Peyer's patch (tissue), 4 donors: ENCODE measurements around the gene SMURF2. TPM values are rescaled to one million over a fixed set of nuclear protein-coding genes. Genes with fewer than 3 reads are reported as not detected.

Experiments
- DNase-seq, 3 donors: peaks; one replicate each; pipeline ENCODE4 v3.0.0-alpha.2; 2017 to 2019
- H3K27ac ChIP-seq, 4 donors: fragments of 200-600 bp; sonication (generic); one replicate each; pipeline ENCODE4 v1.5.1; 2016 to 2019
- H3K27me3 ChIP-seq, 2 donors: fragments of 200-600 bp; sonication (generic); one replicate each; pipeline ENCODE4 v1.5.1; 2019
- H3K36me3 ChIP-seq, 3 donors: fragments of 200-600 bp; sonication (generic); one replicate each; pipeline ENCODE4 v1.5.1; 2016 to 2019
- H3K4me1 ChIP-seq, 4 donors: fragments of 200-600 bp; sonication (generic); one replicate each; pipeline ENCODE4 v1.5.1; 2016 to 2019
- H3K4me3 ChIP-seq, 4 donors: fragments of 200-600 bp; sonication (generic); 1 replicate in 3 of 4; 2 replicates in 1 of 4; pipeline ENCODE4 v1.5.1; 2016 to 2019; ENCODE audit warnings: mild to moderate bottlenecking in 1 of 4
- H3K9me3 ChIP-seq, 4 donors: fragments of 200-600 bp; sonication (generic); one replicate each; pipeline ENCODE4 v1.5.1; 2016 to 2019; ENCODE audit warnings: mild to moderate bottlenecking in 1 of 4
- POLR2A ChIP-seq, 2 donors: fragments of 450-650 bp; IDR thresholded peaks; one replicate each; pipeline ENCODE4 v1.5.1; 2017; ENCODE audit warnings: antibody characterized with exemption in 2 of 2, mild to moderate bottlenecking in 2 of 2, moderate library complexity in 2 of 2
- total RNA-seq, 4 donors: library from RNA; depleted of rRNA; stranded (reverse); fragments of >200 nt; gene quantifications; one replicate each; pipeline ENCODE4 v1.1.0, GENCODE V29; 2016
- TF ChIP-seq, protein P1 (sequence below), 6 experiments: fragments of 450-650 bp in 4 of 6; fragments of 200-600 bp in 2 of 6; sonication (generic) in 1 of 6; IDR thresholded peaks; one replicate each; pipeline ENCODE4 v1.5.1; 2017 to 2019; ENCODE audit warnings: antibody characterized with exemption in 6 of 6, mild to moderate bottlenecking in 3 of 6, moderate library complexity in 1 of 6

The SMURF2 gene
- total RNA-seq, 4 donors from 2014 or later, result 34.3 to 41.6 (median 37.5) TPM

DNA sequence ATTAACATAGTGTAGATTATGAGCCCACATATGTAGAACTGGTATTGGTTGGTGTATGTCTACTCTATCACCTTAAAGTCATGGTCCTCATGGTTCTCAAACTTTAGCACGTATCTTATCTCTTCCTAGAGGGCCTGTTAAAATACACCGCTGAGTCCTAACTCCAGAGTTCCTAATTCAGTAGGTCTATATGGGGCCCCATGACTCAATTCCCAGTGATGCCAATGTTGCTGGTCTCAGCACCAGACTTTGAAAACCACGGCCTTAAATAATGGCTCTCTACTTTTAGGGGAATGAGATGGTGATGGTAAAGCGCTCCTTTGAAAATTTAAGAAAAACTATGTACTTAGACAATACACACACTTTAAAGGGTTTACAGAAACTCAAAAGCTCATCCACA lies 36.6 kb downstream of the SMURF2 start:
- Histone ChIP-seq H3K9me3 (no peaks in the 10 kb centered on the region), H3K27ac (no peak overlapping the region), H3K36me3 (no peaks in the 10 kb centered on the region), H3K4me1 (no peaks in the 10 kb centered on the region), H3K4me3 (no peak overlapping the region), H3K27me3 (no peaks in the 10 kb centered on the region)
- DNase-seq, result no peak
- TF ChIP-seq, protein P1, sequence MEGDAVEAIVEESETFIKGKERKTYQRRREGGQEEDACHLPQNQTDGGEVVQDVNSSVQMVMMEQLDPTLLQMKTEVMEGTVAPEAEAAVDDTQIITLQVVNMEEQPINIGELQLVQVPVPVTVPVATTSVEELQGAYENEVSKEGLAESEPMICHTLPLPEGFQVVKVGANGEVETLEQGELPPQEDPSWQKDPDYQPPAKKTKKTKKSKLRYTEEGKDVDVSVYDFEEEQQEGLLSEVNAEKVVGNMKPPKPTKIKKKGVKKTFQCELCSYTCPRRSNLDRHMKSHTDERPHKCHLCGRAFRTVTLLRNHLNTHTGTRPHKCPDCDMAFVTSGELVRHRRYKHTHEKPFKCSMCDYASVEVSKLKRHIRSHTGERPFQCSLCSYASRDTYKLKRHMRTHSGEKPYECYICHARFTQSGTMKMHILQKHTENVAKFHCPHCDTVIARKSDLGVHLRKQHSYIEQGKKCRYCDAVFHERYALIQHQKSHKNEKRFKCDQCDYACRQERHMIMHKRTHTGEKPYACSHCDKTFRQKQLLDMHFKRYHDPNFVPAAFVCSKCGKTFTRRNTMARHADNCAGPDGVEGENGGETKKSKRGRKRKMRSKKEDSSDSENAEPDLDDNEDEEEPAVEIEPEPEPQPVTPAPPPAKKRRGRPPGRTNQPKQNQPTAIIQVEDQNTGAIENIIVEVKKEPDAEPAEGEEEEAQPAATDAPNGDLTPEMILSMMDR (IDR thresholded peaks at IDR 0.05), result no peak
- TF ChIP-seq POLR2A (IDR thresholded peaks at IDR 0.05), result no peak

DNA sequence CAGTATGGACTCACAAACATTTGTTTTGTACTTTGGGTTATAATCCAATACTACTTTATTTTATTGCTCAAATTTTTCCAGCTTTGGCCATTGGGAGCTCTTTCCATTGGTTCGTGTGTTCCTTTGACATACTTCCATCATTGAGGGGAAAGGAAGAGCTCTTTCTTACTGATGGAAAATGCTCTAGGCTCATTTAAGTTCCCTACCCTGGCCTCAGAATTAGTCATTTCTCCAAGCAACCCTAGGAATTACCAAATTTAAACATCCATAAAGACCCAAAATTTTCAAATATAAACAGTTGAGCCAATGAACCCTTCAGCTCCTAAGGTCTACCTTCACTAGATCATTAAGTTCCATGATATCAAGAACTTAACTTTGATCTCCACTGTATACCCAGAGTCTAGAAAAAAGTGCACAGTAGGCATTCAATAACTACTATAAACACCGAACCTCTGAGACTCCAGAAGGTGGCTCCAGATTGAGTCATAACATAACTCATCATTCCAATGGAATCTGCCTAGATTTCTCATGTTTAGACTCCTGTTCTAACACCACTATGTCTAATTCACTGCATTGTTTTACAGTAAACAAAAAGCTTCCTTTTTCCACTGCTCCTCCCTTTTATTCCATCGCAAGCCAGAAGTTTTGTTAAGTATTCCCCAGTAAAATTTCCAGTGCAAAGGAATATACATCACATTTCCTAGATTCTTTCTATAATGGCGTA lies 39.0 kb downstream of the SMURF2 start:
- peak overlapping the region in 1 of 4 donors; percentile 2 for H3K27ac ChIP-seq

DNA sequence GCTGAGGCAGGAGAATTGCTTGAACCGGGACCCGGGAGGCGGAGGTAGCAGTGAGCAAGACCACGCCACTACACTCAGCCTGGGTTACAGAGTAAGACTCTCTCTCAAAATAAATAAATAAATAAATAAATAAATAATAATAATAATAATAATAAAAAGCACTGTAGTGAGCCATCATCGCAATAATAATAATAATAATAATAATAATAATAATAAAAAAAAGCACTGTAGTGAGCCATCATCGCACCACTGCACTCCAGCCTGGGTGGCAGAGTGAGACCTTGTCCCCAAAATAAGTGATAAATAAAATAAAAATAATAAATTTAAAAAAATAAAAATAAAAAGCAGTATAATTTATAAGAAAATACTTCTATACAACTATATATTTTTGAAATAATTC lies 40.3 kb downstream of the SMURF2 start:
- no peak overlapping the region for H3K4me3 ChIP-seq
- no peak for DNase-seq
- no peaks in the 10 kb centered on the region for H3K36me3 ChIP-seq
- H3K4me1 ChIP-seq, result no peaks in the 10 kb centered on the region
- TF ChIP-seq, protein P1 (IDR thresholded peaks at IDR 0.05), result no peak
- TF ChIP-seq POLR2A (IDR thresholded peaks at IDR 0.05), result no peak
- H3K9me3 ChIP-seq, result no peaks in the 10 kb centered on the region
- no peaks in the 10 kb centered on the region for H3K27me3 ChIP-seq
- no peak overlapping the region for H3K27ac ChIP-seq

More for the DNA sequence above, 39.0 kb downstream of the SMURF2 start:
- no peak for DNase-seq
- no peak for TF ChIP-seq POLR2A (IDR thresholded peaks at IDR 0.05)
- TF ChIP-seq, protein P1 (IDR thresholded peaks at IDR 0.05), result no peak
- H3K4me1 ChIP-seq, result no peaks in the 10 kb centered on the region
- H3K27me3 ChIP-seq, result no peaks in the 10 kb centered on the region
- H3K36me3 ChIP-seq, result no peaks in the 10 kb centered on the region
- no peaks in the 10 kb centered on the region for H3K9me3 ChIP-seq
- H3K4me3 ChIP-seq, result no peak overlapping the region

DNA sequence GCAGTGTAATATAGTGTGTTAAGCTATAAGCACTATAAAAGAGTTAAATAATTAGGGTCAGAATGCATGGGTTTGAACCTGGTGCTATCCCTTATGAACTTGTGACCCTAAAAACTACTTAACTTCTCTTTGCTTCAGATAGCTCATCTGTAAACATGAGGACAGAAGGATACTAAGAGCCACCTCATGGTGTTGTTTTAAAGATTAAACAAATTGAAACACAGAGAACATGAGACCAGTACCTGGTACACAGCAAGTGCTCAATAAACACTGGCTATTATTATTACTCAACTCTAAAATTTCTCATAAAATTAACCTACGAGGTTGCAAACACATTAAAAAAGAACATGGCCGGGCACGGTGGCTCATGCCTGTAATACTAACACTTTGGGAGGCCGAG lies 43.3 kb downstream of the SMURF2 start:
- Histone ChIP-seq H3K27ac (no peak overlapping the region), H3K36me3 (no peaks in the 10 kb centered on the region), H3K27me3 (no peaks in the 10 kb centered on the region), H3K4me1 (peaks cover 0 to 14% (median 3%) of the 10 kb centered on the region in 4 donors), H3K9me3 (no peaks in the 10 kb centered on the region), H3K4me3 (no peak overlapping the region)
- no peak for DNase-seq
- TF ChIP-seq, protein P1 (IDR thresholded peaks at IDR 0.05), result no peak
- TF ChIP-seq POLR2A (IDR thresholded peaks at IDR 0.05), result no peak

DNA sequence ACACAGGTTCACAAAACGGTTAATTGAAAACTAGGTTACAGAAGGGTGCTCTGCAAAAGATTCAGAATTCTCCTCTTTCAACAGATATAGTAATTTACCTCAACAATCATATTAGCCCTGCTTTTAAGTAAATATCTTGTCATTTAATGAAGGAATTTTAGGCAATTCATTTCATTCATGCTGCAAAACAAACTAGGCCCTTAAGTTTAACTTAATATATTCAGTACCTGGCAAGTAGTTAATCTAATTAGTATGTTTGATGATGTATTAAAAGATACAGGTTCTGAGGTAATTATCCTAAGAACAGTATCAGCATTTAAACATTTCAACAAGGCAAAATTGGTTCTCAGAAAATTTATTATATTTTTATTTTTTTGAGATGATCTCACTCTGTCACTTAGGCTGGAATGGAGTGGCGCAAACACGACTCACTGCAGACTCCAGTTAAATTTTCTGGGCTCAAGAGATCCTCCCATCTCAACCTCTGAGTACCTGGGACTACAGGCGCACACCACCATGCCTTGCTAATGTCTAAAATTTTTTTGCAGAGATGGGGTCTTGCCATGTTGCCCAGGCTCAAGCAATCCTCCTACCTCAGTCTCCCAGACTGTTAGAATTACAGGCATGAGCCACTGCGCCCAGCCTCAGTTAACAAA lies 44.9 kb downstream of the SMURF2 start:
- no peaks in the 10 kb centered on the region for H3K27me3 ChIP-seq
- TF ChIP-seq POLR2A (IDR thresholded peaks at IDR 0.05), result no peak
- TF ChIP-seq, protein P1 (IDR thresholded peaks at IDR 0.05), result no peak
- H3K36me3 ChIP-seq, result no peaks in the 10 kb centered on the region
- no peaks in the 10 kb centered on the region for H3K9me3 ChIP-seq
- H3K27ac ChIP-seq, result no peak overlapping the region
- no peak overlapping the region for H3K4me3 ChIP-seq
- peaks cover 0 to 29% (median 3%) of the 10 kb centered on the region in 4 donors for H3K4me1 ChIP-seq
- no peak for DNase-seq
